ENCODE measurements around the gene ST3GAL4. TPM values are rescaled to one million over a fixed set of nuclear protein-coding genes. Genes with fewer than 3 reads are reported as not detected.

The ST3GAL4 gene
- 22.1 TPM for total RNA-seq

GRCh38 chr11:126355324-126355925 is at the start of gene ST3GAL4:
ST3GAL4 (plus strand) TSS chr11:126355686; CDS start chr11:126406156, 50,470 bp downstream.

Small RNA genes within 50 kb of the gene (small RNA-seq; reads per million reads assigned to genes)
- gene AP001318.3, result not detected

Other genes starting within 250 kb of the ST3GAL4 start
- gene RPUSD4, start 144.0 kb upstream of the ST3GAL4 start, total RNA-seq, result 33.0 TPM
- 21.2 TPM for gene FAM118B, start 143.9 kb upstream of the ST3GAL4 start, total RNA-seq
- 18.9 TPM for gene SRPRA, start 86.8 kb upstream of the ST3GAL4 start, total RNA-seq
- gene FOXRED1, start 86.5 kb upstream of the ST3GAL4 start, total RNA-seq, result 19.4 TPM
- 3.2 TPM for gene TIRAP, start 72.6 kb upstream of the ST3GAL4 start, total RNA-seq
- gene DCPS, start 51.6 kb upstream of the ST3GAL4 start, total RNA-seq, result 5.5 TPM

Data from diencephalon (tissue), 1 donor.